IMR-90 (cell line): ENCODE data around the gene SLC25A6. TPM values are rescaled to one million over a fixed set of nuclear protein-coding genes. Genes with fewer than 3 reads are reported as not detected.

Experiments
- ATAC-seq: fragments of 200-7000 bp; cut with Tn5 transposase; 2 replicates; pipeline ENCODE4 v1.9.1; 2020; ENCODE audit warnings: low read depth, mild to moderate bottlenecking, moderate library complexity
- BruUV-seq: library from RNA; stranded (reverse); fragments of 400-500 nt; replicated peaks from 2 replicates; lab custom pipeline; 2021; lab: Mats Ljungman, UMichigan
- CTCF ChIA-PET: fragments of 300-600 bp; formaldehyde crosslinking; extraction: SDS; loops from one replicate; lab custom pipeline; 2021; ENCODE audit warnings: antibody characterized with exemption; lab: Yijun Ruan, JAX
- POLR2A ChIA-PET: fragments of 300-600 bp; sonication (Branson Sonifier 250); formaldehyde crosslinking; loops from one replicate; lab custom pipeline; 2022; ENCODE audit warnings: antibody characterized with exemption; ENCODE audit not compliant: unreplicated experiment; lab: Charles Lee
- DNase-seq: peaks from one replicate; pipeline ENCODE4 v3.0.0; 2013
- H2AFZ ChIP-seq: replicated peaks from 2 replicates; pipeline ENCODE3; 2013; ENCODE audit warnings: low read length, mild to moderate bottlenecking; ENCODE audit not compliant: poor library complexity
- H2AK5ac ChIP-seq: 2 replicates; pipeline ENCODE4 v1.6.1; 2013; ENCODE audit warnings: low read depth, low read length, inconsistent platforms
- H2AK9ac ChIP-seq: replicated peaks from 2 replicates; pipeline ENCODE3; 2013; ENCODE audit warnings: mild to moderate bottlenecking, low read depth, low read length, moderate library complexity; ENCODE audit not compliant: poor library complexity
- H2BK120ac ChIP-seq: 2 replicates; pipeline ENCODE4 v1.6.1; 2013; ENCODE audit warnings: low read depth, low read length, inconsistent platforms
- H2BK15ac ChIP-seq: 3 replicates; pipeline ENCODE4 v1.6.1; 2013; ENCODE audit warnings: low read depth, low read length, inconsistent platforms
- H2BK20ac ChIP-seq: 2 replicates; pipeline ENCODE4 v1.6.1; 2013; ENCODE audit warnings: low read depth, mild to moderate bottlenecking, inconsistent platforms, low read length, moderate library complexity
- H2BK5ac ChIP-seq: 2 replicates; pipeline ENCODE4 v1.6.1; 2013; ENCODE audit warnings: mild to moderate bottlenecking, low read depth, low read length, inconsistent platforms; ENCODE audit not compliant: poor library complexity, severe bottlenecking
- H3K14ac ChIP-seq: replicated peaks from 2 replicates; pipeline ENCODE4 v1.6.1; 2013; ENCODE audit warnings: low read depth, low read length, inconsistent platforms
- H3K18ac ChIP-seq: 2 replicates; pipeline ENCODE4 v1.6.1; 2013; ENCODE audit warnings: low read depth, low read length, control low read depth
- H3K23ac ChIP-seq: 2 replicates; pipeline ENCODE4 v1.6.1; 2013; ENCODE audit warnings: low read depth, low read length, inconsistent platforms
- H3K27ac ChIP-seq: 2 replicates; pipeline ENCODE4 v1.5.1; 2013; ENCODE audit warnings: mild to moderate bottlenecking, control low read depth, low read length; ENCODE audit not compliant: insufficient read depth
- H3K27me3 ChIP-seq: 2 replicates; pipeline ENCODE4 v1.6.1; 2013; ENCODE audit warnings: low read length; ENCODE audit not compliant: control insufficient read depth, insufficient read depth
- H3K36me3 ChIP-seq: 2 replicates; pipeline ENCODE4 v1.6.1; 2013; ENCODE audit warnings: low read length, mixed read lengths; ENCODE audit not compliant: control insufficient read depth, insufficient read depth
- H3K4ac ChIP-seq: 2 replicates; pipeline ENCODE4 v1.6.1; 2013; ENCODE audit warnings: low read depth, low read length, inconsistent platforms
- H3K4me1 ChIP-seq: 2 replicates; pipeline ENCODE4 v1.6.1; 2013; ENCODE audit warnings: low read length, mixed read lengths; ENCODE audit not compliant: control insufficient read depth, insufficient read depth
- H3K4me2 ChIP-seq: 2 replicates; pipeline ENCODE4 v1.6.1; 2013; ENCODE audit warnings: low read depth, mild to moderate bottlenecking, control low read depth, low read length, moderate library complexity
- H3K4me3 ChIP-seq: 2 replicates; pipeline ENCODE4 v1.5.1; 2013; ENCODE audit warnings: low read depth, mild to moderate bottlenecking, control low read depth, low read length, moderate library complexity; ENCODE audit not compliant: insufficient read depth
- H3K56ac ChIP-seq: 2 replicates; pipeline ENCODE4 v1.6.1; 2013; ENCODE audit warnings: low read length, inconsistent platforms; ENCODE audit not compliant: insufficient read depth; ENCODE audit errors: extremely low read depth
- H3K79me1 ChIP-seq, 2 experiments: 2 replicates each; pipeline ENCODE4 v1.6.1; 2013; ENCODE audit warnings: low read length in 2 of 2, inconsistent platforms in 1 of 2, low read depth in 1 of 2
- H3K9ac ChIP-seq: 2 replicates; pipeline ENCODE4 v1.6.1; 2013; ENCODE audit warnings: low read depth, low read length, control low read depth
- H3K9me1 ChIP-seq: 2 replicates; pipeline ENCODE4 v1.6.1; 2013; ENCODE audit warnings: low read length, inconsistent platforms; ENCODE audit not compliant: insufficient read depth
- H3K9me3 ChIP-seq: 2 replicates; pipeline ENCODE4 v1.6.1; 2013; ENCODE audit warnings: low read length; ENCODE audit not compliant: control insufficient read depth, insufficient read depth
- H4K20me1 ChIP-seq: 2 replicates; pipeline ENCODE4 v1.6.1; 2013; ENCODE audit warnings: low read length, inconsistent platforms; ENCODE audit not compliant: insufficient read depth
- H4K5ac ChIP-seq: 2 replicates; pipeline ENCODE4 v1.6.1; 2013; ENCODE audit warnings: mild to moderate bottlenecking, low read depth, low read length, control low read depth
- H4K8ac ChIP-seq, 2 experiments: 2 replicates each; pipeline ENCODE4 v1.6.1; 2013; ENCODE audit warnings: low read depth in 2 of 2, low read length in 2 of 2, control low read depth in 1 of 2, inconsistent platforms in 1 of 2
- H4K91ac ChIP-seq: 2 replicates; pipeline ENCODE4 v1.6.1; 2013; ENCODE audit warnings: low read depth, low read length, inconsistent platforms; ENCODE audit not compliant: insufficient read depth
- CHD1 ChIP-seq: IDR thresholded peaks from 2 replicates; pipeline ENCODE4 v1.6.1; 2012; ENCODE audit warnings: low read depth, low read length, improper control_type of control experiment
- CTCF ChIP-seq: conservative IDR thresholded peaks from 2 replicates; pipeline ENCODE4 v1.5.1; 2012; ENCODE audit warnings: mild to moderate bottlenecking, low read depth, low read length, improper control_type of control experiment
- ELK1 ChIP-seq: fragments of 150-350 bp; IDR thresholded peaks from 2 replicates; pipeline ENCODE4 v1.6.1; 2016; ENCODE audit warnings: low read depth, mild to moderate bottlenecking, low read length, moderate library complexity, borderline replicate concordance
- FOS ChIP-seq: fragments of 150-350 bp; IDR thresholded peaks from 2 replicates; pipeline ENCODE4 v1.6.1; 2016; ENCODE audit warnings: low read depth, low read length
- MAFK ChIP-seq: IDR thresholded peaks from 2 replicates; pipeline ENCODE4 v1.6.1; 2012; ENCODE audit warnings: low read depth, low read length, improper control_type of control experiment
- NFE2L2 ChIP-seq: fragments of 150-350 bp; IDR thresholded peaks from 2 replicates; pipeline ENCODE4 v1.6.1; 2016; ENCODE audit warnings: low read depth, mild to moderate bottlenecking, low read length
- RCOR1 ChIP-seq: IDR thresholded peaks from 2 replicates; pipeline ENCODE4 v1.6.1; 2012; ENCODE audit warnings: mild to moderate bottlenecking, low read length, improper control_type of control experiment; ENCODE audit not compliant: insufficient replicate concordance
- SMC3 ChIP-seq: fragments of 150-350 bp; IDR thresholded peaks from 2 replicates; pipeline ENCODE4 v1.6.1; 2016; ENCODE audit warnings: low read depth, mild to moderate bottlenecking, antibody characterized with exemption, low read length, moderate library complexity
- WGBS, 2 experiments: methylation state at CpG; one replicate each; pipeline versions ENCODE4 v1.1.5 to v1.1.7; 2013; ENCODE audit warnings: missing lambda C conversion rate in 2 of 2; ENCODE audit not compliant: insufficient read length in 1 of 2; ENCODE audit errors: extremely low coverage in 2 of 2; 5-methylcytosine and 5-hydroxymethylcytosine counted together
- dilution Hi-C: fragments of 300-500 bp; cut with HindIII; formaldehyde crosslinking; loops from one replicate; pipeline ENCODE4 v1.14.3; 2018; ENCODE audit warnings: low sequenced_read_pairs; ENCODE audit not compliant: unreplicated experiment
- in situ Hi-C: fragments of 300-500 bp; cut with MboI; formaldehyde crosslinking; loops from 3 replicates; pipeline ENCODE4 v1.14.3; 2019; ENCODE audit warnings: low sequenced_read_pairs, inconsistent platforms, mixed read lengths
- intact Hi-C: fragments of 100-400 bp; cut with micrococcal nuclease; formaldehyde crosslinking; loops from 2 replicates; pipeline ENCODE4 v1.10.0; 2022
- polyA plus RNA-seq, 3 experiments: library from polyadenylated mRNA; depleted of rRNA; stranded (reverse); fragments of >200 nt; gene quantifications; 2 replicates each; pipeline ENCODE4 v1.2.3, GENCODE V29; 2012; ENCODE audit warnings: low replicate concordance in 1 of 3
- total RNA-seq: library from RNA; depleted of rRNA; stranded (reverse); fragments of >200 nt; gene quantifications from 2 replicates; pipeline ENCODE4 v1.2.3, GENCODE V29; 2012
- TF ChIP-seq, protein P1 (sequence below): fragments of 150-350 bp; IDR thresholded peaks from 2 replicates; pipeline ENCODE4 v1.6.1; 2017; ENCODE audit warnings: mild to moderate bottlenecking, antibody characterized with exemption, low read length, low read depth

The SLC25A6 gene
- total and polyA plus RNA-seq, 2 of the 4 experiments (the other 2 are of a cell fraction): 166 to 565 TPM

DNA sequence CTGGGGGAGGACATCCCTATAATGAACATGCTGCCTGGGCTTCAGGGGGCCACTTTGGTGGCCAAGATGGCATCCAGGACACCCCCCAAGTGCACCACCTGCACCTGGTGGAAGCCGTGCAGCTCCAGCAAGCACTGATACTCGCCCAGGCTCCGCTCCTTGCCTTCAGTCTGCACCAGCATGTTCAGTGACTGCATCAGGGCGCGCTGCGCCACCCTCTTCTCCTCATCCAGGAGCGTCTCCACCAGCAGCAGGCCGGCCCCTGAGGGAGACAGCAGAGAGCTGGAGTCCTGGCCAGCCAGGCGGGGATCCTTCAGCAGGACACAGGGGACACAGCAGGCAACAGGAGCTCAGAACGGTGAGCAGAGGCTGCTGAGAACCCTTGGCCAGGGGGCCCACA, 11.3 kb upstream of the SLC25A6 start:
- Histone ChIP-seq H3K4me2 (no peak overlapping the region), H3K9me1 (no peaks in the 10 kb centered on the region), H3K36me3 (peaks cover 26% of the 10 kb centered on the region), H3K4me1 (no peaks in the 10 kb centered on the region), H3K27me3 (no peaks in the 10 kb centered on the region), H3K9ac (no peak overlapping the region), H3K79me1 (peaks cover 0 to 4% of the 10 kb centered on the region in 2 experiments; a peak in 2 of 4 replicates), H4K8ac (no peak overlapping the region), H4K20me1 (no peaks in the 10 kb centered on the region), H3K18ac (no peak overlapping the region), H2BK20ac (no peak overlapping the region), H4K91ac (no peak overlapping the region), H3K27ac (no peak overlapping the region), H2BK120ac (no peak overlapping the region), H2AK5ac (no peak overlapping the region), H4K5ac (no peak overlapping the region), H3K56ac (no peak overlapping the region), H3K14ac (no peak overlapping the region), H3K4me3 (no peak overlapping the region), H2BK5ac (no peak overlapping the region), H2BK15ac (no peak overlapping the region), H3K9me3 (no peaks in the 10 kb centered on the region), H2AFZ (no peak overlapping the region), H2AK9ac (no peak overlapping the region), H3K4ac (no peak overlapping the region), H3K23ac (no peak overlapping the region)
- intact Hi-C loops: no loop called here
- CTCF ChIA-PET: no interaction called here
- dilution Hi-C loops: no loop called here
- BruUV-seq: no TSS peak
- DNase-seq (no peak), ATAC-seq (no peak)
- POLR2A ChIA-PET: no interaction called here
- in situ Hi-C loops: no loop called here
- 100% methylated on average over 4 of the region's 10 CpGs; no CpG with 5 or more reads in 1 of the 2 experiments for WGBS, 2 experiments
- TF ChIP-seq FOS (no peak), CTCF (no peak), NFE2L2 (no peak), CHD1 (no peak), MAFK (no peak), ELK1 (no peak), SMC3 (no peak), RCOR1 (no peak)
- TF ChIP-seq, protein P1, sequence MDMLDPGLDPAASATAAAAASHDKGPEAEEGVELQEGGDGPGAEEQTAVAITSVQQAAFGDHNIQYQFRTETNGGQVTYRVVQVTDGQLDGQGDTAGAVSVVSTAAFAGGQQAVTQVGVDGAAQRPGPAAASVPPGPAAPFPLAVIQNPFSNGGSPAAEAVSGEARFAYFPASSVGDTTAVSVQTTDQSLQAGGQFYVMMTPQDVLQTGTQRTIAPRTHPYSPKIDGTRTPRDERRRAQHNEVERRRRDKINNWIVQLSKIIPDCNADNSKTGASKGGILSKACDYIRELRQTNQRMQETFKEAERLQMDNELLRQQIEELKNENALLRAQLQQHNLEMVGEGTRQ: no peak
